ACHN (cell line): Measurements from ENCODE around the gene SUGCT.

Experiments used
- DNase-seq: peaks from one replicate; pipeline ENCODE4 v3.0.0-alpha.2; 2015
- in situ Hi-C: cut with HindIII; loops from 2 replicates; pipeline ENCODE4 v1.10.0; 2017; ENCODE audit warnings: low sequenced_read_pairs, low pct_ligation_motif_present, low pct_unique_long_range_greater_than_20kb

The SUGCT gene

DNA sequence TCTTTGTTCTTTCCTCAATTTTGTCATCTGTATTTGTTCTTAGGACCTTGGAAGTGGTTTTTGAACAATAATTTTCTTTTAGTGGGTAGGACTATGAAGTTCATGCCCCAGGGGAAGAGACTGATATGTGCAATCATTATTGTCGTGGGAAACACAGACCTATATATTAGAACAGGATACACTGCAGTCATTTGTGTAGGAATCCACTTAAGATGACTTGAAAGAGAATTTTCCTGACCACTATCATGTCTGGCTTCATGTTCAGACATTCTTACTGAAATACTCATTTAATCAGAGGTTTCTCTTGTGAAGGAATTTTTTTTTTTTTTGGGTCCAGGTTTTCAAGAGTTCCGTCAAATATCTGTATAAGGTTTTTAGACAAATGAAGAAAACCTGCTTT, 163.6 kb downstream of the SUGCT start:
- no peak for DNase-seq
- in situ Hi-C loops: no loop called here

DNA sequence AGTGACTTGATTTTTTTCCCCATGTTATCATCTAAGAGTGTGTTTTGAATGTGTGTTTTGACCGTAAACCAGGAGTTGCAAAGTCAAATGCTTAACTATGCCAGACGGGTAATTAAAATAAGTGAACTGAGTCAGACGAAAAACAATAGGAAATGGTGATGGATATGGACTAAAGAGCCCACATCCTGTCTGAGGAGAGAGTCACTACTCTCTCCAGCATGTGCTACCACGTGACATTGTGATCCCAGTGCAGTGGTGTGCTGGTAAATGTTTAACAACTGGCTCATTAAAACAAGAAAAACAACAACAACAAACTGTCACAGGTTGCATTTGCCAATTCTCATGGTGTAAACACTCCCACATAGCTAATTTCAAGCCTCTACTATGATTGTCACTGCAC, 164.3 kb downstream of the SUGCT start:
- DNase-seq: peak; percentile 11
- in situ Hi-C loops: no loop called here

DNA sequence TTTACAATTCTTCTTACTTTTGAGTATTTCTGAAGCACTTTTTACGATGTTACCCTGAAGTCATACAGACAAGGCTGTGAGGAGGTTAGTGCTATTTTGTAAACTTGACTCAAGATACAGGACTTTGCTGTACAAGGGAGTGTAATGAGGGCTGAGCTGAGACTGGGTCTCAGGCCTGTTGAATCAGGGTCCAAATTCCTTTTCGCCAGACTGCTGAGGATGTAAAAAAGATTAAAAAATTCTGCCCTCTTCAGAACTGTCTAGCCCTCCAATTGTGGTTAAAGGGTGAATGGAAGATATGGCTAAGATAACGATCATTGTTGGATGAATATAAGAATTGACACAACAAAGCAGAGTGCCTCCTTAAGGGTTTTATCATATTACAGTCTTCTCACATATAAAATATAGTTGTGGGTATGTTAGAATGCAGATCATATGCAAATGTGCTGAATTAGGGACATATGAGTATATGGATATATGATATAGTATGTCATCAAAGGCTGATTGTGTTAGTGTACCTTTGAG, 165.4 kb downstream of the SUGCT start:
- DNase-seq: no peak
- in situ Hi-C loops: no loop called here

DNA sequence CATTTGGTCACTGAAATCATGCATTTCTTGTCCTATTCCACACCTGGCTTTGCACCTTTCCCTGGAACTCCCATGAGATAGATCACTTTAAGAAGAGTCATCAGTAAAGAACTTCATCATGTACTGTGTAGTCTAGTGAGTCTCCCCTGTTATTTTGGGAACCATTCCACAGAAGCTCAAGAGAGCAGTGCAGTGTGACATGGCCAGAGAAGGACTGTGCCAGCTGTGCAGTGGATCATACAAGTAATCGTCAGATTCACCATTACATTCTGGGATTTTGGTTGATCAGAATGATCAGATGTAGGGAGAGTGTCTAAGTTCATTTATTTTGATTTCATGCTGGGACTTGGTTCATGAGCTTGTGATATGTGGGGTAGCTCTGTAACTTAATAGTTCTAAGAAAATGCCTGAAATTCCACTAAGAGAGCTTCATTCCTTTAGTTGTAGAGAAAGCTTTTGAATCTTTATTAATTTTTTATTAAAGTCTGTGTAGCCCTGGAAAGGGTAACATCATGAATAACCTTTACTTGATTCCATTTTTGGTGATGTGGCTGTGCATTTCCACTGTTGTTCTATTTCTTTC, 166.8 kb downstream of the SUGCT start:
- DNase-seq: no peak
- in situ Hi-C loops: no loop called here

DNA sequence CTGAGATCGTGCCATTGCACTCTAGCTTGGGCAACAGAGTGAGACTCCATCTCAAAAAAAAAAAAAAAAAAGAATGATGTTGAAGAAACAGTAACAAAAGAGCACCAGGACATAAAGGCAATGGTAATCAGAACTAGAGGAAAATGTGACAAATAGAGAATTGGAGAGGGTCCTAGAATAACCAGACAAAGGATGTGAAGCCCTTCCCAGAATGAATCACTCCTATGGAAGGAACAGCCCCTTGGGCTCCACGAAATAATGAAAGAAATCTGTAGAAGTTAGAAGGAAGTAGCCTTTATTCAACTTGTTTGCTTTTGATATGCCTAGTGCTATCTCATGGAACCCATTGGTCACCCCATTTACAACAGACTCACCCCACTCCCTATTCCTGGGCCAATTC, 169.2 kb downstream of the SUGCT start:
- in situ Hi-C loops: no loop called here

DNA sequence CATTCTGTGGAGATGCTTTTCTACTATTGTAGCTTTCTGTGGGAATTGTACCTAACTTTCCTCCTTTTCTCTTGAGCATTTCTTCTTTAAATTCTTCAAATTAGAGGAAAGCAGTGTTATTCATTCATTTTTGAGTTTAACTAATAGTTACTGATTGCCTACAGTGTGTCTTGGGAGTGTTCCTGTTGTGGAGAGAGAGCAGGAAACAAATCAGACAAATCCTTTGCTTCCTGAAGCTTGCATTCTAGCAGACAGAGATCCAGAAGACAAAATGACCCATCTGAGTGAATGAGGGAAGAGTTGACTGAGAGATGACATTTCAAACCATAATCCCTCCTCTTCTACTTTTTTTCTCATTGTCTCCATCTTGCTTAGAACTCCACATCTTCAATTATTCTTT, 170.4 kb downstream of the SUGCT start:
- DNase-seq: no peak
- in situ Hi-C loops: no loop called here

More for the DNA sequence above, 169.2 kb downstream of the SUGCT start:
- DNase-seq: no peak

DNA sequence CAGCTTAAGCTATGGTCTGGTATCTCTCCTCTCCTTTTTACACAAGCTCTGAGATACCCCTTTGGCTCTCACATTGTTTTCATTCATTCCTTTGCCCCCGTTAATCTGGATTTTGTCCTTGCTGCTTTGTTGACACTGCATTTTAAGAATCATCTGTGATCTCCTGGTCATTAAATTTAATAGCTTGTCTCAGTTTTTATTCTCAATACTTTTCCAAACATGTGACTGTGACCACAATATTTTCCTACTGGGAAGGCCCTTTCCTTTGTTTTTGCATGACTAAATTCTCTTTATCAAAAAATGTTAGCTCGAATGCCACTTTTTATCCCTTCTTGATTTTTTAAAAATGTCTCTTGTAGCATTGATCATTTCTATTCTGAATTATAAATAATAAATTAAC, 171.2 kb downstream of the SUGCT start:
- no peak for DNase-seq
- in situ Hi-C loops: no loop called here

DNA sequence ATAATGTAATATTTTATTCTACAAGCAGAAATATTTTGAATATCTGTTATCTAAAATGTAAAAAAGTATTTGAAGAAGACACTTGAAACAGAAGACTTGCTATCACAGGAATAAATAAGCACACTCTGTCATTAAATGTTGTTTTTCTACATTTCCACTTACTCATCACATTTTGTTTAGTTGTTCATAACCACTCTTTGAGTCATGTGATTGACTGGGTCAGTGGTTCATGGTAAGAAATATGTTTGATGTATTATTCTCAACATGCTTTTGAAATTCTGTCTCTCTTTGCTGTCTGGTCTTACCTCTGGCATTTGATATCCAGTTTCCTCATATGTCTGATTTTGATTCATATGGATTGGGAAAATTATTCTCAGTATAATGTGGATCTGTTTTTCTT, 171.8 kb downstream of the SUGCT start:
- no peak for DNase-seq
- in situ Hi-C loops: no loop called here

DNA sequence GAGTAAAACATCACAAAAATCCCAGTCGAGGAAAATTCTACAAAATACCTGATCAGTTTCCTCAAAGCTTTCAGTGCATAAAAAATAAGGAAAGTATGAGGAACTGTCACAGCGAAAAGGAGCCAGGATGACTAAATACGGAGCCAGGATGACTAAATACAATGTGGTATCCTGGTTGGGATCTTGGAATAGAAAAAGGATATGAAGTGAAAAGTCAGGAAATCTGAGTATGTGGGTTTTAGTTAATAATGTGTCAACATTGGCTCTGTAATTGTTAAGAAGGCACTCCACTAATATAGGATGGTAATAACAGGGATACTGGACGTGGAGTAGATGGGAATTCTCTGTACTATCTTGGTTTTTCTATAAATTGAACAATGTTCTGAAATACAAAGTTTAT, 175.5 kb downstream of the SUGCT start:
- no peak for DNase-seq
- in situ Hi-C loops: no loop called here

DNA sequence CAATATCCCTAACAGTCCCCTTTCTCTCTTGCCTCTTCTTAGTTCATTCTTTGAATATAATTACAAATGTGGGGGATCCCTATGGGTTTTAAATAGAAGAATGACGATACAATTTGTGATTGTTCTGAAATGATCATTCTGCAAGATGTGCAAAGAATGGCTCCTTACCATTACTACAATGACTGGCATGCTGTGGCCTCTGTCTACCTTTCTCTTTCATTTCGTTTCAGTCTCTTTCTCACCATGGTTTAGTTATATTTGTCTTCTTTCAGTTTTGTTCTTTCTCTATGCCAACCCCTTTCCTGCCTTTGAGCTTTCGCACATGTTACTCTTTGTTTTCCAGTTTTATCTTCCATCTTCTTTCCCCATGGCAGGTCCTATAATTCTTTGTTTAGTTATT, 176.5 kb downstream of the SUGCT start:
- in situ Hi-C loops: no loop called here
- no peak for DNase-seq

DNA sequence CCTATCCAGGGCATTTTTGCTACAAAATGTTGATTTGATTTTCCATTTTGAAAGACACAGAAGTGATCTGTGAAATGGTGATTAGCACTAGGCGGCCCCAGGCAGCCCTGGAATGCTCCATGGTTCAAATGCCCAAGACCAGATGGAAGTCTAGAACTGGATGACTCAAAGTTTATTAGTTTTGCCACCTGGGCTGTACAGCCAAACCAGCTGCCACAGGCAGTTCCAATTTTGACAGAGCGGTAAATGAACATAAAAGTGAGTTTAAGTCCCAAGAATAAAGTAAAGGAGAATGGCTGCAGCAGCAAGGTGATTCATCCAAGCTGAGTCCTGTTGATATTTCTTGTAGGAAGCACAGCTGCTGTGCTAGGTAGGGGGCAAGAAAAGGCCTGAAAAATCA, 180.5 kb downstream of the SUGCT start:
- DNase-seq: no peak
- in situ Hi-C loops: no loop called here

DNA sequence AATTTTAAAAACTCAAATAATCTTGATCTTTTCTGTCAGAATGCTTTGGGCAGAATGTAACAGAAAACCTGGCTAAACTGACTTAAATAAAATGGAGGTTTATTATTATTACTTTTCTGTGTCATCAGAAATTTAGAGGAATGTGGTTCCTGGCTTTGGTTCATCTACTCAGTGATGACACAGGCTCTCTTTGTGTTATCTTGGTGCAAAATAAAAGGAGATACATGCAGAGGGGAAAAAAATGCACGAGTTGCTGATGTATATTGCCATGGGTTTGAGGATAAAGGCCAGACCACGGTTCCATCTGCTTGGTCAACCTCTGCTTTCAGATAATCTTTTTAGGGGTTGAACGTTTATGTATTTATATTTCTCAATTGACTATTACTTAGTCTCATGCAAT, 181.4 kb downstream of the SUGCT start:
- in situ Hi-C loops: no loop called here

DNA sequence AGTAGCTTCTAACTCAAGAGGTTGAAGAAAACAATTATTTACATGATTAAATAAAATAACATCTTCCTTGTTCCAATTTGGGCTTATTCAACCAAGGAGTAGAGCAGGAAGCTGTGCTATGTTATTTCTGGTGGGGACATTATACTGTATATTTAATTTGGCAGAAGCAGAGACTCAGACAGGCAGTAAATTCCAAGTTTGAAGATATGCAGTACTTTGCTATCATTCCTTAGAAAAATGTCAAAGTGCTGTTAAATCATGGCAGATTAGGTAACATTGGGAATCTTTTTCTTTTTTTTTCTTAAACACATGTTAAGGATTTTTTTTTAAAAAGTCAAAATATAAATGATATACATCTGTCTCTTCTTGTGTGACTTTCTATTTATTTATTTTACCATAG, 190.1 kb downstream of the SUGCT start:
- DNase-seq: no peak
- in situ Hi-C loops: no loop called here

More for the DNA sequence above, 181.4 kb downstream of the SUGCT start:
- no peak for DNase-seq

DNA sequence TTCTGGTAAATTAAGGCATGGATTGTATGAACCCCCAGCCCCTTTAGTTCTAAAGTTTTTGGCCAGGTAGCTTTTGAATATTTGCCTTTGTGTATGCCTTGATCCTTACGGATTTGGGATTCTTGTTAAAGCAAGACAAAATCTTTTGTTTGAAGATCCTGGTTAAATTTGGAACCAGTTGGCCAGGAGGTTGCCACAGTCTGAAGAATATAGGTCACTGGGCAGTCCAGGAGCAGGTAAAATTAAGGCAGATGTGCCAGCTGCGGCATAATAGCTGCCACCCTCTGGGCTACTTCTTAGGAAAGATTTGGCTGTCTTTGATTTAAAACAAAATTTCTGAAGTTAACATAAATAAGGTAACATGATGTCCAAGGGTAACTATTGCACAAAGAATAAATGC, 192.3 kb downstream of the SUGCT start:
- in situ Hi-C loops: no loop called here
- DNase-seq: no peak

DNA sequence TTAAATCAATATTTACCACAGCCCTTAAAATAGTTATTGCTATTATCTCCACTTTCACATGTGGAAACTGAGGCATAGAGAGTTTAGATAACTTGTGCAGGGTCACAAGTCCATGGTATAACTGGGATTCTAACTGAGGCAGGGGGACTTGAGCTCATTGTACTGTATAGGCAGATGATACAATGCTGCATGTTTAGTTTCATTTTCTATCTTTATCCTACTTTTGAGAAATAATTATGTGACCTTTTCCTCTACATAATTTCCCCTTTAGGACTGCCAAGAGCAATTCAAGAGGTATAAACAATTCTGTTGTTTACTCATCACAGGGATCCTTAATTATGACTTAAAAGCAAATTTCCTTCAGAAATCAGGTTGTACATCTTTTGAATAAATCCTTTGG, 193.1 kb downstream of the SUGCT start:
- in situ Hi-C loops: no loop called here
- no peak for DNase-seq

DNA sequence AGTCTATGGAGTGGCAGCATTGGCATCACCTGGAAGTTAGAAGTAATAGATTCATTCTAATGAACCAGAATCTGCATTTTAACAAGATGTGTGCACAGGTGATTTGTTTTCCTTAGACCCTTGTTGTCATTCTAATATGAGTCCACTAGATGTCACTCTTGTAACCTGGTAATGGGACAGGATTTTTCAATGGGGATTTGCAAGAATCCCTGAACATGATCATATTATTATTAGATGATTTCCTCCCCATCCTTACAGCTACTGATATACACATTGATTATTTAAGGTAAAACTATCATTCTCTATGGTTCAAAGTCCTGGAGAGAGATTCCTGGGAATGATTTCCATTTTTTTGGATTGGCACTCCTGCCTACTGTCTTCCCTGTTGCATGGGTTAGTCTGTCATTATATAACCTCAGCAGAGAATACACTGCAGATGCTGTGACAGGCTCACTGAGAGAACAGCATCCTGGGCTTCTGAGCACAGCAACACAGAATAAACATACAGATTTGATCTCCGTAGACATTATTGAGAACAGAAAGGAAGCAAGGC, 194.9 kb downstream of the SUGCT start:
- in situ Hi-C loops: no loop called here
- peak; percentile 71 for DNase-seq

DNA sequence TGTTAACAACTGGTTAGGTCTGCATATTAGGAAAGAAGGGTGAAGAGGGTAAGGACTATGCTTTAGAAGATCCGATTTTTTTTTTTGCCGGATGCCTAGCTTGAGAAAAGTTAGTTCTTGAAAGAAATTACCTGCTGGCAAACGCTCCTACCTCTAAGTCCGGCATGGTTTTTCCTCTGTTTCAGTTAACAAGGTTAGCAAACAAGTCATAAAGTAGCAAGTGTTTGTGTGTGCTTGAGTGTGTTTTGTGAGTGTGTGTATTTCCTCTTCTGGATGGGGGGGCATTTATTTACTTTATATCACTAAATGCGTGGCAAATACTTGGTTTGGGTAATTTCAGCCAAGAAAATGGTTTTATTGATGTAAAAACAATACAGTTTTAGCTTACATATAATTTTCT, 195.6 kb downstream of the SUGCT start:
- DNase-seq: no peak
- in situ Hi-C loops: no loop called here

DNA sequence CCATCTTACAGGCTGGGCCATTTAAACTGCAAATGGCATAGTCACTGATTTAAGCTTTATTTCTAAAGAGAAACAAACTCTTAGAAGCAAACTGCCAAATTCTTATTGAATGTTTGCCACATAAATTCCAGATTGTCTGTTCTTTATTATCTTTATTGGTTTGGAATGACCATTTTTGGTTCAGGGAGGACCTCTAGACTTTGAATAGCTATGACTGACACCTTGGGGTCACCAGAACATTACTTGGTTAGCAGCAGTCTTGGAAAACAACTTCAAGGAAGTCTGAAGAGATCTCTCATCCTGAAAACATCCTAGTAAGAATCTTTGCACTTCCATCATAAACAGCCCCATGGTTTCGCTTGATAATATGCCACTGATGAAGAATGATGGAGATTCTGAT, 197.1 kb downstream of the SUGCT start:
- in situ Hi-C loops: no loop called here
- DNase-seq: no peak

DNA sequence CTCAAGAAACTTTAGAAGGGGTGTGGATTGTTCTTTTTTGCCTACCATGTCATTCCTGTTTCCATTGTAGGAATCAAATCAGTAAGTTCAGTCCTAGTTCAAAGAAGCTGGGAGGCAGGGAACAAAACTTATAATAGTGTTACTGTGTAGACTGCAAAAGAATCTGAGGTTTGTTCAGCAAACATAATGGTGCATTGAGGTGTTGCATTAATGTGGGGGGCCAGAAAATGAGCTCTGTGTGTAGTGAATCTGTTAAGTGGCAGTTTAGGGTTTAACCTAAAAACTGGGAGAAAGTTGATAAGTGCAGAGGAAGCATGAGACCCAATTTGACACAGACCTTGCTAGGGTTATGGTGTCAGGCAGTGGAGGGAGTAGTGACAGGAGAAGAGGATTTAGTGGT, 197.7 kb downstream of the SUGCT start:
- in situ Hi-C loops: no loop called here
- no peak for DNase-seq

DNA sequence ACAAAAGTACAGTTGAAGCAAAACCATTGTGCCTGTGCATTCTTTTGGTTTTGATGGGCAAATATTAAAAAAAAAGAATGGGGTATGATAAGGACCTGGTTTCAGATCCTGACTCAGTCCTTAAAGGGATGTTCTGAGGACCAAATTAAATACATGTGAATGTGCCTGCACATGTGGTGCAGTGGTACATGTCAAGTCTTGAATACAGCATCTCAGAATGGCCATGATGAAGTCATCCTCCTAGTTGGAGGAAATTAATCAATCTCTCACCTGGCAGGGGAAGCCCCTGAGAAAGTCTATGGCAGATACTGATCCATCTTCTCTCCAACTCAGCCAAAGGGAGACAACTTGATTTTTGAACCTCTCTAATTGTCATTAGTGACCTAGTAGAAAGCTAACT, 207.0 kb downstream of the SUGCT start:
- no peak for DNase-seq
- in situ Hi-C loops: no loop called here

DNA sequence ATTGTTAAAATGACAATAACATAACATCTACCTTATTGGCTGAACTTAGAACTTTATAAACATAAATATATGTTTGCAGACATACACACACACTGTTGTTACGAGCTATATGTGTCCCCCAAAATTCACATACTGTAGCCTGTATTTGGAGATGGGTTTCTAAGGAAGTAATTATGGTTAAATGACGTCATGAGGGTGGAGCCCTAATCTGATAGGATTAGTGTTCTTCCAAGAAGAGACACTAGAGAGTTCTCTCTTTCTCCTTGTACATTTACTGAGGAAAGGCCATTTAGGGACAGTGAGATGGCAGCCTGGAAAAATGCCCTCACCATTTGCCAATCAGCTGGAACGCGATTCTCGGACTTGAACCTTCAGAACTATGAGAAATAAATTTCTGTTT, 211.7 kb downstream of the SUGCT start:
- no peak for DNase-seq
- in situ Hi-C loops: no loop called here
